Activated CD4-positive, alpha-beta memory T cell treated with anti-CD3 and anti-CD28 coated beads for 36 hours (primary cell): ENCODE results near the gene BNIP3. TPM values are rescaled to one million over a fixed set of nuclear protein-coding genes. Genes with fewer than 3 reads are reported as not detected.

Source experiments
- CTCF ChIA-PET: fragments of 350-600 bp; sonication (Branson Sonifier 250); formaldehyde crosslinking; loops from one replicate; lab custom pipeline; 2021; ENCODE audit warnings: antibody characterized with exemption, inconsistent platforms; lab: Charles Lee
- POLR2A ChIA-PET: fragments of 350-600 bp; sonication (Branson Sonifier 250); formaldehyde crosslinking; loops from one replicate; lab custom pipeline; 2021; ENCODE audit warnings: antibody characterized with exemption; lab: Charles Lee
- DNase-seq: peaks from one replicate; pipeline ENCODE4 v3.0.0-alpha.2; 2020
- H3K27ac Mint-ChIP-seq: one replicate; pipeline ENCODE4 v1.8.0; 2021; ENCODE audit warnings: mixed read lengths
- H3K27me3 Mint-ChIP-seq: one replicate; pipeline ENCODE4 v1.8.0; 2021; ENCODE audit warnings: mixed read lengths
- H3K36me3 Mint-ChIP-seq: one replicate; pipeline ENCODE4 v1.8.0; 2021; ENCODE audit warnings: mixed read lengths
- H3K4me1 Mint-ChIP-seq: one replicate; pipeline ENCODE4 v1.8.0; 2021; ENCODE audit warnings: low read depth, mixed read lengths
- H3K4me3 Mint-ChIP-seq: one replicate; pipeline ENCODE4 v1.8.0; 2021; ENCODE audit warnings: mild to moderate bottlenecking, mixed read lengths
- H3K9me3 Mint-ChIP-seq: one replicate; pipeline ENCODE4 v1.8.0; 2021; ENCODE audit warnings: mixed read lengths
- intact Hi-C: fragments of 100-400 bp; cut with micrococcal nuclease; formaldehyde crosslinking; loops from one replicate; pipeline ENCODE4 v1.15.1; 2023
- total RNA-seq, 2 experiments: library from RNA; stranded (reverse); gene quantifications; one replicate each; pipeline ENCODE4 v1.2.3, GENCODE V29; 2021

The BNIP3 gene
- total RNA-seq: 10 to 100 TPM; 84.9 to 86.9 TPM

GRCh38 chr10:131981429-131982184 lies at the start of gene BNIP3:
Gene BNIP3 (minus strand): TSS chr10:131981923. CDS start chr10:131981806, 117 bp downstream.
- CTCF ChIA-PET: interaction anchor here (0.9 to 1.6 kb wide), 3 partner anchors 8 to 96 kb away, joined by 3 to 8 read pairs (median 4); no protein-coding TSS in a partner anchor
- POLR2A ChIA-PET: interaction anchor here (0.8 to 2.6 kb wide), 4 partner anchors 9 to 96 kb away, joined by 3 to 18 read pairs (median 6); partner anchors contain the start of gene PPP2R2D
- H3K4me3 Mint-ChIP-seq: peak within 1 kb of the TSS; percentile 82
- H3K27me3 Mint-ChIP-seq: no peaks in the 10 kb centered on the region
- intact Hi-C loops: loop anchor here (1.0 to 10.0 kb wide), 4 partner anchors 9 to 341 kb away; no protein-coding TSS in a partner anchor
- H3K36me3 Mint-ChIP-seq: peaks cover 13% of the 10 kb centered on the region
- H3K4me1 Mint-ChIP-seq: peaks cover 31% of the 10 kb centered on the region
- H3K27ac Mint-ChIP-seq: peak within 1 kb of the TSS; percentile 65
- DNase-seq: peak; percentile 95
- H3K9me3 Mint-ChIP-seq: no peaks in the 10 kb centered on the region

GRCh38 chr10:132030898-132031463 lies 49.3 kb upstream of the BNIP3 start:
- H3K36me3 Mint-ChIP-seq: no peaks in the 10 kb centered on the region
- POLR2A ChIA-PET: no interaction called here
- CTCF ChIA-PET: no interaction called here

GRCh38 chr10:132028706-132029105 lies 47.0 kb upstream of the BNIP3 start:
- Mint-ChIP-seq H3K4me1 (no peaks in the 10 kb centered on the region), H3K4me3 (no peak overlapping the region), H3K36me3 (no peaks in the 10 kb centered on the region), H3K27me3 (peaks cover 44% of the 10 kb centered on the region), H3K27ac (no peak overlapping the region), H3K9me3 (no peaks in the 10 kb centered on the region)
- intact Hi-C loops: no loop called here
- ChIA-PET POLR2A (no interaction called here), CTCF (no interaction called here)
- DNase-seq: no peak

More at GRCh38 chr10:132030898-132031463, 49.3 kb upstream of the BNIP3 start:
- no peaks in the 10 kb centered on the region for H3K9me3 Mint-ChIP-seq
- H3K4me1 Mint-ChIP-seq: peaks cover under 1% of the 10 kb centered on the region
- H3K4me3 Mint-ChIP-seq: no peak overlapping the region
- H3K27me3 Mint-ChIP-seq: peaks cover 58% of the 10 kb centered on the region
- no peak for DNase-seq
- no peak overlapping the region for H3K27ac Mint-ChIP-seq
- intact Hi-C loops: no loop called here

- H3K4me3 Mint-ChIP-seq: no peak overlapping the region
- H3K36me3 Mint-ChIP-seq: no peaks in the 10 kb centered on the region
- no peak overlapping the region for H3K27ac Mint-ChIP-seq
- intact Hi-C loops: no loop called here
- DNase-seq: no peak
- H3K4me1 Mint-ChIP-seq: peaks cover 5% of the 10 kb centered on the region
- CTCF ChIA-PET: no interaction called here
- POLR2A ChIA-PET: no interaction called here
- H3K9me3 Mint-ChIP-seq: no peaks in the 10 kb centered on the region
- H3K27me3 Mint-ChIP-seq: peaks cover 42% of the 10 kb centered on the region
Observed at GRCh38 chr10:132027423-132027983, 45.8 kb upstream of the BNIP3 start.

GRCh38 chr10:132023092-132023811 lies 41.5 kb upstream of the BNIP3 start:
- Mint-ChIP-seq H3K36me3 (no peaks in the 10 kb centered on the region), H3K27ac (no peak overlapping the region), H3K27me3 (peaks cover 20% of the 10 kb centered on the region), H3K4me1 (peaks cover 5% of the 10 kb centered on the region), H3K9me3 (no peaks in the 10 kb centered on the region), H3K4me3 (no peak overlapping the region)
- POLR2A ChIA-PET: interaction anchor here (1.1 kb wide), 1 partner anchor 138 kb away, joined by 4 read pairs; no protein-coding TSS in a partner anchor
- intact Hi-C loops: loop anchor here (1.0 kb wide), 1 partner anchor 138 kb away; no protein-coding TSS in a partner anchor
- peak; percentile 85 for DNase-seq
- CTCF ChIA-PET: interaction anchor here (0.6 to 1.9 kb wide), 30 partner anchors 9 to 426 kb away, joined by 3 to 124 read pairs (median 5); partner anchors contain the start of genes BNIP3 and PPP2R2D

- POLR2A ChIA-PET: interaction anchor here (1.1 kb wide), 1 partner anchor 137 kb away, joined by 4 read pairs; no protein-coding TSS in a partner anchor
- DNase-seq: no peak
- intact Hi-C loops: no loop called here
- H3K4me3 Mint-ChIP-seq: no peak overlapping the region
- no peaks in the 10 kb centered on the region for H3K36me3 Mint-ChIP-seq
- no peaks in the 10 kb centered on the region for H3K9me3 Mint-ChIP-seq
- CTCF ChIA-PET: interaction anchor here (0.8 to 1.9 kb wide), 23 partner anchors 8 to 145 kb away, joined by 3 to 124 read pairs (median 7); partner anchors contain the start of genes BNIP3 and PPP2R2D
- H3K27ac Mint-ChIP-seq: no peak overlapping the region
- peaks cover 5% of the 10 kb centered on the region for H3K4me1 Mint-ChIP-seq
- peaks cover 15% of the 10 kb centered on the region for H3K27me3 Mint-ChIP-seq
Observed at GRCh38 chr10:132022241-132022640, 40.5 kb upstream of the BNIP3 start.

GRCh38 chr10:132021504-132022143 lies 39.9 kb upstream of the BNIP3 start:
- Mint-ChIP-seq H3K4me1 (peaks cover 5% of the 10 kb centered on the region), H3K27ac (no peak overlapping the region), H3K4me3 (no peak overlapping the region), H3K27me3 (peaks cover 11% of the 10 kb centered on the region), H3K36me3 (no peaks in the 10 kb centered on the region), H3K9me3 (no peaks in the 10 kb centered on the region)
- ChIA-PET CTCF (interaction anchor here (2.4 kb wide), 1 partner anchor 135 kb away, joined by 13 read pairs; no protein-coding TSS in a partner anchor), POLR2A (no interaction called here)
- DNase-seq: no peak
- intact Hi-C loops: no loop called here

GRCh38 chr10:132021046-132021445 lies 39.3 kb upstream of the BNIP3 start:
- H3K4me3 Mint-ChIP-seq: no peak overlapping the region
- peaks cover 5% of the 10 kb centered on the region for H3K4me1 Mint-ChIP-seq
- no peak overlapping the region for H3K27ac Mint-ChIP-seq
- CTCF ChIA-PET: interaction anchor here (2.4 kb wide), 1 partner anchor 135 kb away, joined by 13 read pairs; no protein-coding TSS in a partner anchor
- no peaks in the 10 kb centered on the region for H3K36me3 Mint-ChIP-seq
- intact Hi-C loops: no loop called here
- peaks cover 9% of the 10 kb centered on the region for H3K27me3 Mint-ChIP-seq
- no peaks in the 10 kb centered on the region for H3K9me3 Mint-ChIP-seq
- POLR2A ChIA-PET: no interaction called here
- no peak for DNase-seq

- H3K36me3 Mint-ChIP-seq: no peaks in the 10 kb centered on the region
- H3K27ac Mint-ChIP-seq: no peak overlapping the region
- intact Hi-C loops: no loop called here
- CTCF ChIA-PET: interaction anchor here (2.4 kb wide), 1 partner anchor 134 kb away, joined by 13 read pairs; no protein-coding TSS in a partner anchor
- H3K9me3 Mint-ChIP-seq: no peaks in the 10 kb centered on the region
- POLR2A ChIA-PET: no interaction called here
- no peak for DNase-seq
- H3K4me1 Mint-ChIP-seq: peaks cover 5% of the 10 kb centered on the region
- H3K27me3 Mint-ChIP-seq: peaks cover 9% of the 10 kb centered on the region
- H3K4me3 Mint-ChIP-seq: no peak overlapping the region
Observed at GRCh38 chr10:132020456-132020855, 38.7 kb upstream of the BNIP3 start.

GRCh38 chr10:132019366-132019765 lies 37.6 kb upstream of the BNIP3 start:
- POLR2A ChIA-PET: no interaction called here
- no peak for DNase-seq
- peaks cover 5% of the 10 kb centered on the region for H3K27me3 Mint-ChIP-seq
- intact Hi-C loops: no loop called here
- H3K4me1 Mint-ChIP-seq: peaks cover 5% of the 10 kb centered on the region
- CTCF ChIA-PET: interaction anchor here (2.4 kb wide), 1 partner anchor 133 kb away, joined by 13 read pairs; no protein-coding TSS in a partner anchor
- no peaks in the 10 kb centered on the region for H3K9me3 Mint-ChIP-seq
- no peak overlapping the region for H3K4me3 Mint-ChIP-seq
- H3K27ac Mint-ChIP-seq: no peak overlapping the region
- H3K36me3 Mint-ChIP-seq: no peaks in the 10 kb centered on the region

- H3K4me1 Mint-ChIP-seq: peaks cover 5% of the 10 kb centered on the region
- H3K36me3 Mint-ChIP-seq: no peaks in the 10 kb centered on the region
- no peak overlapping the region for H3K27ac Mint-ChIP-seq
- no peak overlapping the region for H3K4me3 Mint-ChIP-seq
- intact Hi-C loops: no loop called here
- H3K27me3 Mint-ChIP-seq: peaks cover 5% of the 10 kb centered on the region
- ChIA-PET CTCF (interaction anchor here (1.1 kb wide), 1 partner anchor 133 kb away, joined by 3 read pairs; no protein-coding TSS in a partner anchor), POLR2A (no interaction called here)
- no peaks in the 10 kb centered on the region for H3K9me3 Mint-ChIP-seq
- DNase-seq: no peak
Observed at GRCh38 chr10:132018446-132018845, 36.7 kb upstream of the BNIP3 start.
